Right ventricle myocardium inferior (tissue), 1 donor: ENCODE measurements around the gene KDM8. TPM values are rescaled to one million over a fixed set of nuclear protein-coding genes. Genes with fewer than 3 reads are reported as not detected.
"Not testable (repeated sequence)": the region's sequence is repeated elsewhere in the genome, so short reads cannot be mapped to it uniquely, and the experiment has no call there.

ENCODE experiments used
- ATAC-seq: fragments of 200-7000 bp; cut with Tn5 transposase; one replicate; pipeline ENCODE4 v1.9.1; 2020; ENCODE audit warnings: mild to moderate bottlenecking, moderate library complexity
- DNase-seq: peaks from one replicate; pipeline ENCODE4 v3.0.0; 2021; ENCODE audit errors: missing footprints
- intact Hi-C: fragments of 100-400 bp; cut with DNase I; formaldehyde crosslinking; loops from one replicate; pipeline ENCODE4 v1.11.0; 2022
- total RNA-seq: library from RNA; stranded (reverse); fragmentation: NEBNext Ultra II Directional; extraction: Animal tissue kit (Norgen Biotek cat#: 25700); gene quantifications from one replicate; pipeline ENCODE4 v1.2.1, GENCODE V29; 2021
- donor health status: DM: no; HTN: yes; CAD: no; lungs with severe emphysema.

KDM8 gene
- total RNA-seq, 1 donor from 2014 or later, result 3.5 TPM

- intact Hi-C loops, result no loop called here
- DNase-seq (no peak), ATAC-seq (no peak)
These were observed 14.7 kb upstream of the KDM8 start for GRCh38 chr16:27188633-27189032.

GRCh38 chr16:27189335-27189972 lies 13.9 kb upstream of the KDM8 start:
- ATAC-seq, result no peak
- no peak for DNase-seq
- intact Hi-C loops, result no loop called here

- intact Hi-C loops, result no loop called here
- DNase-seq, result no peak
- no peak for ATAC-seq
These were observed 12.9 kb upstream of the KDM8 start for GRCh38 chr16:27190316-27190871.

GRCh38 chr16:27191352-27191924 lies 11.9 kb upstream of the KDM8 start:
- intact Hi-C loops, result no loop called here
- DNase-seq (no peak), ATAC-seq (no peak)

- intact Hi-C loops, result no loop called here
- no peak for ATAC-seq
- no peak for DNase-seq
These were observed 9.9 kb upstream of the KDM8 start for GRCh38 chr16:27193300-27193990.

- ATAC-seq, result no peak
- no peak for DNase-seq
- intact Hi-C loops, result no loop called here
These were observed 8.1 kb upstream of the KDM8 start for GRCh38 chr16:27195076-27195741.

GRCh38 chr16:27195941-27196595 lies 7.3 kb upstream of the KDM8 start:
- no peak for ATAC-seq
- no peak for DNase-seq
- intact Hi-C loops, result no loop called here

- ATAC-seq (no peak), DNase-seq (no peak)
- intact Hi-C loops, result no loop called here
These were observed 6.3 kb upstream of the KDM8 start for GRCh38 chr16:27197004-27197403.

- intact Hi-C loops, result no loop called here
- ATAC-seq (no peak), DNase-seq (no peak)
These were observed 4.7 kb upstream of the KDM8 start for GRCh38 chr16:27198451-27199234.

- intact Hi-C loops, result no loop called here
- DNase-seq, result no peak
- ATAC-seq, result no peak
These were observed 4.1 kb upstream of the KDM8 start for GRCh38 chr16:27199235-27199586.

- intact Hi-C loops, result loop anchor here (5.0 to 10.0 kb wide), 2 partner anchors 68 to 255 kb away; partner anchors contain the start of gene NSMCE1
- ATAC-seq (no peak), DNase-seq (no peak)
These were observed 3.6 kb upstream of the KDM8 start for GRCh38 chr16:27199736-27200135.

- not testable (repeated sequence) for DNase-seq, ATAC-seq
- intact Hi-C loops, result loop anchor here (5.0 to 10.0 kb wide), 2 partner anchors 66 to 254 kb away; partner anchors contain the start of gene NSMCE1
These were observed 2.4 kb upstream of the KDM8 start for GRCh38 chr16:27200914-27201313.

- DNase-seq (peak; percentile 96), ATAC-seq (peak; percentile 88)
- intact Hi-C loops, result loop anchor here (2.0 to 10.0 kb wide), 3 partner anchors 20 to 252 kb away; partner anchors contain the start of gene NSMCE1
These were observed 311 bp upstream of the KDM8 start for GRCh38 chr16:27202923-27203506.

- ATAC-seq (no peak), DNase-seq (no peak)
- intact Hi-C loops, result loop anchor here (5.0 to 10.0 kb wide), 2 partner anchors 63 to 250 kb away; partner anchors contain the start of gene NSMCE1
These were observed 1.1 kb downstream of the KDM8 start for GRCh38 chr16:27204312-27204915.

- ATAC-seq (no peak), DNase-seq (no peak)
- intact Hi-C loops, result loop anchor here (10.0 kb wide), 1 partner anchor 249 kb away; no protein-coding TSS in a partner anchor
These were observed 2.2 kb downstream of the KDM8 start for GRCh38 chr16:27205423-27206065.

GRCh38 chr16:27207121-27207520 lies 3.8 kb downstream of the KDM8 start:
- not testable (repeated sequence) for ATAC-seq, DNase-seq
- intact Hi-C loops, result loop anchor here (10.0 kb wide), 1 partner anchor 248 kb away; no protein-coding TSS in a partner anchor
